ENCODE data around the gene RBM39. TPM values are rescaled to one million over a fixed set of nuclear protein-coding genes. Genes with fewer than 3 reads are reported as not detected.

Gene RBM39
- total and polyA plus RNA-seq, 9 of the 15 experiments (the other 6 are each of a cell fraction or from before 2014, with no cell fraction given), result 143 to 319 (median 228) TPM

GRCh38 chr20:35695978-35696377, 46.1 kb downstream of the RBM39 start (continued):
- no peak for TF ChIP-seq NR0B1 (IDR thresholded peaks at IDR 0.05; ENCODE audit: partially characterized antibody)
- no peak for TF ChIP-seq ZNF740 (CRISPR knock-in tag; IDR thresholded peaks at IDR 0.05)
- TF ChIP-seq ZNF740 (tag; IDR thresholded peaks at IDR 0.05), result no peak
- no peak for TF ChIP-seq NFE2 (IDR thresholded peaks at IDR 0.05; ENCODE audit: low read depth)
- no peak for TF ChIP-seq ZMIZ1 (IDR thresholded peaks at IDR 0.05; ENCODE audit: low read depth in 2 of 2, low read length in 2 of 2)
- TF ChIP-seq EP300 (IDR thresholded peaks at IDR 0.05; ENCODE audit: low read length), result no peak
